ENCODE measurements around the gene RELN. TPM values are rescaled to one million over a fixed set of nuclear protein-coding genes. Genes with fewer than 3 reads are reported as not detected.

RELN gene
- total and polyA plus RNA-seq, 2 donors (not counting 1 experiment from before 2014, with no cell fraction given), result not detected

DNA sequence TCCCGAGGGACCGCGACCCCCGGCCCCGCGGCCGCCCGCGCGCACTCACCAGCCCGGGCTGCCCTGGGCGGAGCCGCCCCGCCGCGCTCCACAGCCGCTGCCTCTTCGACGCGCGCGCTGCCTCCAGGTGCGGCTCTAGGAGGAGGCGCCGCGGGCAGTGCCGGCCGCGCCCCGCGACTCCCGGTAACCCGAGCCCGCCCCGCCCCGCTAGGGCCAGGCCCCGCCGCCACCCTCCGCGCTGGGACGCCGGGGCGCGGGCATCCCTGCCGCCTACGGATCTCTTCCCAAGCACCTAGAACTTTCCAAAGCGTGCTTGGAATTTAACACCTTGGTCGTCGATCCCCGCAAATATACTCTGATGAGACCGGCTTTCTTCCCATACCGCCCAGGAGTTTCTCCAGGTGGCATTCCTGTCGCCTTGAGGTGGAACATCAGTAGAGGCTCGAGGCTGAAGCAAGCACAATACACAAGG is 543.4 kb downstream of the RELN start, which contains the start of gene SLC26A5:
Gene SLC26A5 (minus strand): TSS at position 159 of the 472 bp plus-strand sequence. CDS start 24,693 bp downstream, outside the sequence.
- Histone ChIP-seq H3K36me3 (replicated peaks in 1 of 2; ENCODE audit: control extremely low read depth in 1 of 2, control insufficient read depth in 1 of 2, extremely low read depth in 1 of 2, insufficient read depth in 2 of 2, low read length in 1 of 2) (no peaks in the 10 kb centered on the region), H3K9me3 (ENCODE audit: control extremely low read depth in 1 of 3, control insufficient read depth in 2 of 3, insufficient read depth in 1 of 3, low read length in 2 of 3) (peaks cover 0 to 7% (median 0%) of the 10 kb centered on the region in 3 donors), H3K27ac (ENCODE audit: low read length in 2 of 2) (no peak within 1 kb of the TSS), H4K20me1 (ENCODE audit: control insufficient read depth, insufficient read depth, low read length, poor library complexity, severe bottlenecking) (no peaks in the 10 kb centered on the region), H3K4me1 (ENCODE audit: control insufficient read depth in 2 of 2, insufficient read depth in 2 of 2, low read length in 2 of 2) (peaks cover 12 to 23% of the 10 kb centered on the region in 2 donors), H2AFZ (ENCODE audit: insufficient read depth, low read depth, low read length, poor library complexity, severe bottlenecking) (peak within 1 kb of the TSS; percentile 58), H3K79me2 (ENCODE audit: control insufficient read depth, insufficient read depth, low read length) (no peaks in the 10 kb centered on the region), H3K4me3 (ENCODE audit: control extremely low read depth in 1 of 5, extremely low read depth in 1 of 5, insufficient read depth in 1 of 5, low read depth in 2 of 5, low read length in 4 of 5) (peak within 1 kb of the TSS in 3 of 5 experiments; percentile 21 to 36 (median 23)), H3K9ac (ENCODE audit: low read length) (no peak within 1 kb of the TSS), H3K27me3 (replicated peaks in 1 of 4; ENCODE audit: control extremely low read depth in 1 of 4, control insufficient read depth in 3 of 4, insufficient read depth in 4 of 4, low read length in 3 of 4) (peaks cover 0 to 41% (median 29%) of the 10 kb centered on the region in 4 experiments), H3K4me2 (replicated peaks; ENCODE audit: low read depth, low read length, poor library complexity, severe bottlenecking) (peak within 1 kb of the TSS; percentile 72)
- ATAC-seq (ENCODE audit: low read depth) (peak; percentile 28), DNase-seq (no peak)
- TF ChIP-seq, protein P1, sequence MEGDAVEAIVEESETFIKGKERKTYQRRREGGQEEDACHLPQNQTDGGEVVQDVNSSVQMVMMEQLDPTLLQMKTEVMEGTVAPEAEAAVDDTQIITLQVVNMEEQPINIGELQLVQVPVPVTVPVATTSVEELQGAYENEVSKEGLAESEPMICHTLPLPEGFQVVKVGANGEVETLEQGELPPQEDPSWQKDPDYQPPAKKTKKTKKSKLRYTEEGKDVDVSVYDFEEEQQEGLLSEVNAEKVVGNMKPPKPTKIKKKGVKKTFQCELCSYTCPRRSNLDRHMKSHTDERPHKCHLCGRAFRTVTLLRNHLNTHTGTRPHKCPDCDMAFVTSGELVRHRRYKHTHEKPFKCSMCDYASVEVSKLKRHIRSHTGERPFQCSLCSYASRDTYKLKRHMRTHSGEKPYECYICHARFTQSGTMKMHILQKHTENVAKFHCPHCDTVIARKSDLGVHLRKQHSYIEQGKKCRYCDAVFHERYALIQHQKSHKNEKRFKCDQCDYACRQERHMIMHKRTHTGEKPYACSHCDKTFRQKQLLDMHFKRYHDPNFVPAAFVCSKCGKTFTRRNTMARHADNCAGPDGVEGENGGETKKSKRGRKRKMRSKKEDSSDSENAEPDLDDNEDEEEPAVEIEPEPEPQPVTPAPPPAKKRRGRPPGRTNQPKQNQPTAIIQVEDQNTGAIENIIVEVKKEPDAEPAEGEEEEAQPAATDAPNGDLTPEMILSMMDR (IDR thresholded peaks at IDR 0.05), result no peak
- no peak for TF ChIP-seq EZH2 (IDR thresholded peaks at IDR 0.05; ENCODE audit: borderline replicate concordance, insufficient read depth, low read depth, low read length, poor library complexity, severe bottlenecking)
- no peak within 1 kb of the TSS for H3K27ac Mint-ChIP-seq
- intact Hi-C loops (cut with micrococcal nuclease), result no loop called here
- H3K9me3 Mint-ChIP-seq (ENCODE audit: insufficient read depth), result peaks cover 3% of the 10 kb centered on the region
- WGBS (ENCODE audit: insufficient coverage), result 2% methylated on average over 51 of the region's 54 CpGs
- CTCF ChIA-PET, result no interaction called here
- peaks cover 14% of the 10 kb centered on the region for H3K4me1 Mint-ChIP-seq
- H3K4me3 Mint-ChIP-seq, result peak within 1 kb of the TSS; percentile 81
- H3K27me3 Mint-ChIP-seq, result peaks cover 77% of the 10 kb centered on the region
- POLR2A ChIA-PET, result no interaction called here

DNA sequence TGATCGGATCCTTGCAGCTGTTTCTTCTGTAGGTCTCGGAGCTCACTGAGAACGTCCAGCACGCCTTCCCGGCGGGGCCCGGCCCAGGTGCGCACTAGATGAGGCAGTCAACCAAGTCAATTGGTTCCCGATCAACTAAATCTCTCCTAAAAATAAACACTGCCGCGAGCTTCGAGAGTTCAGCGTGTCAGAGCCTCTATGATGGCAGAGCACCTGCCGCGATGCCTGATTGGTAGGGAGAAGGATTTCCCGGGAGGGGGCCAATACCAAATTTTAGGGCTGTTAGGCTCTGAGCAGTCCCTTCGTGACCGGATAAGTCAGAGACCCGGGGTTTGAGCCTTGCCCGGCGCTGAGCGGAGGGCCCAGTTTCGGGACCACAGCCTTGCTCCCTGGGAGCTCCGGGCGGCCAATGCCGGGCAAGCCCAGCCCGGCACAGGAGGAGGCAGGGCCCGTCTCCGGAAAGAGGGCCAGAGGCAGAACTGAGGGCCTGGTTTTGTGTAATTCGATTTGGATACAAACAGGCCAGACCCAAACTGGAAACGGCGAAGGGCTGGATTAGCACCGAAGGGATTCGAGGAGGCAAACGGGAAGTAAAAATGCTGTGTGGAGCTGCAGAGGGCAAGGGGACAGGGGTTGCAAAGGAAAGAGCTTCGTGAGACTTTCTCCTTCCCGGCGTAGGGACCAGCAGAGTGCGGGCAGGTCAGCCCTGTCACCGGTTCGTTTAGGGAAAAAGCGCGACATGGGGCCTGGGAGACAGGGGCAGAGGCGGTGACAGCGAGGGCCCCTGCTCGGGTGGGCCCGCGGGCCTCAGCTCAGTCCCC is 544.0 kb downstream of the RELN start:
- Mint-ChIP-seq H3K9me3 (ENCODE audit: insufficient read depth) (peaks cover 3% of the 10 kb centered on the region), H3K4me3 (peak overlapping the region; percentile 81), H3K27ac (no peak overlapping the region), H3K4me1 (peaks cover 14% of the 10 kb centered on the region), H3K27me3 (peaks cover 76% of the 10 kb centered on the region)
- peak; percentile 17 for DNase-seq
- intact Hi-C loops (cut with micrococcal nuclease), result no loop called here
- no peak for TF ChIP-seq EZH2 (IDR thresholded peaks at IDR 0.05; ENCODE audit: borderline replicate concordance, insufficient read depth, low read depth, low read length, poor library complexity, severe bottlenecking)
- TF ChIP-seq, protein P1 (IDR thresholded peaks at IDR 0.05), result no peak
- Histone ChIP-seq H3K27ac (ENCODE audit: low read length in 2 of 2) (no peak overlapping the region), H3K27me3 (replicated peaks in 1 of 4; ENCODE audit: control extremely low read depth in 1 of 4, control insufficient read depth in 3 of 4, insufficient read depth in 4 of 4, low read length in 3 of 4) (peaks cover 0 to 45% (median 29%) of the 10 kb centered on the region in 4 experiments), H3K4me3 (ENCODE audit: control extremely low read depth in 1 of 5, extremely low read depth in 1 of 5, insufficient read depth in 1 of 5, low read depth in 2 of 5, low read length in 4 of 5) (peak overlapping the region in 3 of 5 experiments; percentile 21 to 36 (median 23)), H3K4me1 (ENCODE audit: control insufficient read depth in 2 of 2, insufficient read depth in 2 of 2, low read length in 2 of 2) (peaks cover 12 to 23% of the 10 kb centered on the region in 2 donors), H3K4me2 (replicated peaks; ENCODE audit: low read depth, low read length, poor library complexity, severe bottlenecking) (peak overlapping the region; percentile 72), H3K79me2 (ENCODE audit: control insufficient read depth, insufficient read depth, low read length) (no peaks in the 10 kb centered on the region), H3K9me3 (ENCODE audit: control extremely low read depth in 1 of 3, control insufficient read depth in 2 of 3, insufficient read depth in 1 of 3, low read length in 2 of 3) (peaks cover 0 to 7% (median 0%) of the 10 kb centered on the region in 3 donors), H3K36me3 (replicated peaks in 1 of 2; ENCODE audit: control extremely low read depth in 1 of 2, control insufficient read depth in 1 of 2, extremely low read depth in 1 of 2, insufficient read depth in 2 of 2, low read length in 1 of 2) (no peaks in the 10 kb centered on the region), H3K9ac (ENCODE audit: low read length) (no peak overlapping the region), H4K20me1 (ENCODE audit: control insufficient read depth, insufficient read depth, low read length, poor library complexity, severe bottlenecking) (no peaks in the 10 kb centered on the region), H2AFZ (ENCODE audit: insufficient read depth, low read depth, low read length, poor library complexity, severe bottlenecking) (peak overlapping the region; percentile 58)
- ChIA-PET POLR2A (no interaction called here), CTCF (no interaction called here)
- ATAC-seq (ENCODE audit: low read depth), result no peak
- 6% methylated on average over 48 of the region's 48 CpGs for WGBS (ENCODE audit: insufficient coverage)

All from B cell (primary cell).